OCI-LY3 (cell line): Measurements from ENCODE around the gene DCLK1.

ENCODE experiments used
- CTCF ChIP-seq: fragments of 200-600, 300-600 bp; sonication (generic); IDR thresholded peaks from 2 replicates; pipeline ENCODE4 v1.5.1; 2014; ENCODE audit warnings: antibody characterized with exemption, low read length, low read depth
- EZH2phosphoT487 ChIP-seq: fragments of 200-600 bp; shearing (Covaris generic); IDR thresholded peaks from 2 replicates; pipeline ENCODE4 v1.6.1; 2018; ENCODE audit warnings: antibody characterized with exemption, mixed run types, low read depth

- TF ChIP-seq CTCF (no peak), EZH2phosphoT487 (no peak)
Observed at GRCh38 chr13:35784286-35784951, 346.8 kb downstream of the DCLK1 start.
